Stimulated activated CD8-positive, alpha-beta memory T cell treated with anti-CD3 and anti-CD28 coated beads, Interleukin-4, amount 100 ng/mL, for 1 hour (primary cell): ENCODE data around the gene PNMA3.
"Not testable (repeated sequence)": the region's sequence is repeated elsewhere in the genome, so short reads cannot be mapped to it uniquely, and the experiment has no call there.

Experiments used
- DNase-seq, 2 donors: peaks; one replicate each; pipeline ENCODE4 v3.0.0-alpha.2; 2020; ENCODE audit warnings: low read depth in 2 of 2, low spot score in 1 of 2

PNMA3 gene

GRCh38 chrX:153073331-153073730 lies 17.1 kb downstream of the PNMA3 start:
- DNase-seq, result not testable (repeated sequence)

- DNase-seq, result no peak
These were observed 18.1 kb downstream of the PNMA3 start for GRCh38 chrX:153074262-153074899.

GRCh38 chrX:153074935-153075334 lies 18.7 kb downstream of the PNMA3 start:
- DNase-seq, result no peak

- no peak for DNase-seq
These were observed 19.1 kb downstream of the PNMA3 start for GRCh38 chrX:153075366-153075765.

GRCh38 chrX:153077437-153078135 lies 21.3 kb downstream of the PNMA3 start:
- not testable (repeated sequence) for DNase-seq

GRCh38 chrX:153083238-153083923 lies 27.1 kb downstream of the PNMA3 start:
- DNase-seq, result not testable (repeated sequence)

GRCh38 chrX:153102418-153102817 lies 46.1 kb downstream of the PNMA3 start:
- DNase-seq, result no peak

GRCh38 chrX:153104959-153105358 lies 48.7 kb downstream of the PNMA3 start:
- DNase-seq, result not testable (repeated sequence)

GRCh38 chrX:153106092-153106801 lies 50.0 kb downstream of the PNMA3 start:
- DNase-seq, result not testable (repeated sequence)
